NCI-H345 treated with DMSO at 0.1 percent for 48 hours (cell line): ENCODE measurements around the gene SECISBP2.
"Not testable (repeated sequence)": the region's sequence is repeated elsewhere in the genome, so short reads cannot be mapped to it uniquely, and the experiment has no call there.

Experiments used
- DNase-seq: peaks from one replicate; lab custom pipeline; 2025; ENCODE audit not compliant: unreplicated experiment; lab: John Stamatoyannopoulos, UW

Gene SECISBP2

GRCh38 chr9:89309166-89309565, 9.1 kb upstream of the SECISBP2 start:
- no peak for DNase-seq

- no peak for DNase-seq
These were observed 8.5 kb upstream of the SECISBP2 start for GRCh38 chr9:89309608-89310474.

DNA sequence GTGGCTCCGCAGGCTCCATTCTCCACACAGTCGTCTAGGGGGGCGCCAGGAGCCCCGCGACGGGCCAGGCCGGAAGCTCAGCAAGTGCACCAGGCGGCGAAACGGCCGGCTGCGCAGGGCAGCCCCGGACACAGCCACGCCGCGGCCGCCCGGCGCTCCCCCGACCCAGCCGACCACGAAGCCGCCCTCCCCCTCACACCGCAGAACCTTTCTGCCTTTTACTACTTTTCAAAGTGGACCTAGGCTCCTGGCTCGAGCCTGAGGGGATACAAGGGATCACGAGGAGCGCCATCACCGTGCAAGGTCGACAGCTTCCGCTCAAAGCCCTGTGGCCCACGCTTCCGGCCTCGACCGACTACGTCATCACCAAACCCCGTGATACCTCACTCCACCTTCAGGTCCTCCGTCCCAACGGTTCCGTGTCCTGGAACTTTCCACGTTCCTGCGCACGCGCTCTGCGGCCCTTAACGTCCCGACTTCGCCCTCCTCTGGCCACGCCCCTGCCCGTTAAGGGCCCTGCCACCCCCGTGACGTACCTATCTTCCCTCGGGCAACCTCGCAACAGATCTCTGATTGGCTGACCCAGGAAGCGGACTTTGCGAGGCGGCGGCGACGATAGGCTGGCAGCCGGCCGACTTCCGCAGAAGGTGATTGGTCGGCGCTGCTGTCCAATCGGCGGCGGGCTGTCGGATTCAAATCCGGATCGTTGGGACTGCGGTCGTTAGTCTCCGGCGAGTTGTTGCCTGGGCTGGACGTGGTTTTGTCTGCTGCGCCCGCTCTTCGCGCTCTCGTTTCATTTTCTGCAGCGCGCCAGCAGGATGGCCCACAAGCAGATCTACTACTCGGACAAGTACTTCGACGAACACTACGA, 7.6 kb upstream of the SECISBP2 start, which contains the start of gene CKS2:
Gene CKS2 (plus strand): TSS at position 721 of the 871 bp plus-strand sequence. CDS start 98 bp downstream, at position 819.
- DNase-seq = peak; percentile 97

DNA sequence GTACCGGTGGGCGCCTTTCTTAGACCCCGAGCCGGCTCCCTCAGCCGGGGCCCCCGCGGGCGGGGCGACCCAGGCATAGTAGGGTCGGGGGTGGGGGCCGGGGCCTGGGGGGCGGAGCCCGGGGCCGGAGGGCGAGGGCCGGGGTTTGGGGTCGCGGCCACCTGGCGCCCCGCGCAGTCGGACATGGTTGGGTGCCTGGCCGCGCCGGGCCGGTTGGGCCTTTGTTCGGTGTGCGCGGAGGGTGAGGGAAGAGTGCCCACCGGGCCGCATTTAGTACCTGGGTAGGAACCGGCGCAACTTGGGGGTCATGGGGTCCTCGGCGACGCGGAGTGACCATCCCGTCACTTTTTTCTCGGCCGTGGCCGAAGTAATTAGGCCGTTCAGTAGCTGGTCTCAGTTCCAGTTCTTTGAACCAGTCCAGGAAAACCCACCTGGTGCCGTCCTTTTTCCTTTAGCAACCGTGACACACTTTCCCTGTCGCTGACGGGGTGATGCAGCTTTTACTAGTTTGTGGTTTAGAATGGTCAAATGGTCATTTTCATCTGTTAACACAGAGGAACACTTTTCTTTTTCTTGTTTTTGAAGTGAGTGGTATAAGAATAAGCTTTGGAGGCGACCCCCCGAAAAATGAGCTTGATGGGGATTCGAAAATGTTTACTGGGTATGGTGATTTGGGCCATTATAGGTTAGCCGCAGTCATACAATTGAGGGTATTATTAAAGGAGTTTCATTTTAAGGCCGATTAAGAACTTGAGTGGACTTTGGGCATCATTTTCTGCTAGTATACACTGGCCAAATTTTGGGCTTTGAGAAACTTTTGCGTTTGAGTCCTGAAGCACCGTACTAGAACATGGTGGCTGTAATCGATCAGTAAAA, 6.7 kb upstream of the SECISBP2 start:
- DNase-seq = no peak

DNA sequence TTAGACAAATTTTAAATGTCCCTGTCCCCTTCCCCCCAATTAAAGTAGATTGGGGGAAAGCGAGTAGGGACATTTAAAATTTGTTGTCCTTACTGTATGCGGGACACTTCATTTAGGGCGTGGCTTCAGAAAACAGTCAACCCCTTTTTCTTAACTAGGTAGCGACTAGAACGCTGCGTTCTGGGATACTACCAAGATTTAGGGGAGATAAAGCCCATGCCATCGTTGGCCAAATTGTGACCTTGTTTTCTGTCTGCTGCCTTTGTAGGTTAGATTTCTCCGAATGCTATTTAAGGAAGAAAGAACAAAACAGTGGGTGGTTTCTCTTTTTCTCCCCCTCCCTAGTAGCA, 6.1 kb upstream of the SECISBP2 start:
- no peak for DNase-seq

- no peak for DNase-seq
These were observed 4.5 kb upstream of the SECISBP2 start for GRCh38 chr9:89313842-89314241.

GRCh38 chr9:89314955-89315354, 3.3 kb upstream of the SECISBP2 start:
- DNase-seq = no peak

DNA sequence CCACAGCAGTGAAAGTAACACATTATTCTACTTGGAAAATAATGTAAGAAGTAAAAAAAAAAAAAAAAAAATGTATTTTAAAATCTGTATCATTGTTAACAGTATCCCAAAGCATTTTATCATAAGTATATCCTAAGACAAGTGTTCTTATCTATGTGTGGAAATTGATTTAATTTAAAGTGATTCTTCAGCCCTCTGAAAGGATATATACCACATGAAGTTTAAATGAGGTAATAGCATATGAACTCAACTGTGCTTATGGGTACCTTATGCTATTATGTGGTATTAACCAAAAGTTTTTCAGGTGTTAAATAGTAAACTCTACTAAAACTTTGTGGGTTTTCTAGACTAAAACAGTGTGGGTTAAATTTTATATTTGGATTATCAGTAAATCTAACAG, 2.8 kb upstream of the SECISBP2 start:
- DNase-seq = no peak

DNA sequence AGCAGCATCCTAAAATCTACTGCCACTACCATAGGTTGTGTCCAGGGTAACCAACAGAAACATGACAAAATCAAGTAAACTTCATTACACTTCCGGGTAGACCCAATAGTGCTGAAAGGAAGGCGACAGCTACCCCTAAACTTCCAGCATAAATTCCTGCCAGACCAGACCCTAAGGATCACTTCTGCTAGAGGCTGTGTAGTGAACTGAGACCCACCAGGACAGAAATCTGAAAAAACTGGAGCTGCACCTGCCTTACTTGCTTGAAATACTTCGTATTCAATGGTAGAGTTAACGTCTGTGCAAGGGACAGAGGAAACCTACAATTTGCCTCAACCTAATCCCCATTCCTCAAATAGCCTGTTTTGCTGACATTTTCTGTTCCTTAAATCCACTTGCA, 1.0 kb upstream of the SECISBP2 start:
- DNase-seq = no peak

GRCh38 chr9:89319015-89319905, 960 bp downstream of the SECISBP2 start:
- no peak for DNase-seq

- no peak for DNase-seq
These were observed 5.1 kb downstream of the SECISBP2 start for GRCh38 chr9:89323390-89323789.

DNA sequence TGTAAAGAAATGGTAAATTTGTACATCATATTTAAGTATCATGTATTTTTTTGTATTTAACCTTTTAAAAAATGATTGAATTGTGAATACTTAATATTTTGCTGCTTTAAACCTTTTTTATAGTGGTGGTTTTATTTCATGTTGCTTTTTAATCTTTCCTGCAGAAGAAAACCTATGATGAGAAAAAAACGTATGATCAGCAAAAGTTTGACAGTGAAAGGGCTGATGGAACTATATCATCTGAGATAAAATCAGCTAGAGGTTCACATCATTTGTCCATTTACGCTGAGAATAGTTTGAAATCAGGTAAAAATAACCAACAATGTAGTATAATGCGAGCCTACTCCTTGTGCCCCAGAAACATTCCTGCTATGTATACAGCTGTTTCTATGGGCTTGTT, 7.4 kb downstream of the SECISBP2 start:
- DNase-seq = no peak

- no peak for DNase-seq
These were observed 9.8 kb downstream of the SECISBP2 start for GRCh38 chr9:89328064-89328463.

DNA sequence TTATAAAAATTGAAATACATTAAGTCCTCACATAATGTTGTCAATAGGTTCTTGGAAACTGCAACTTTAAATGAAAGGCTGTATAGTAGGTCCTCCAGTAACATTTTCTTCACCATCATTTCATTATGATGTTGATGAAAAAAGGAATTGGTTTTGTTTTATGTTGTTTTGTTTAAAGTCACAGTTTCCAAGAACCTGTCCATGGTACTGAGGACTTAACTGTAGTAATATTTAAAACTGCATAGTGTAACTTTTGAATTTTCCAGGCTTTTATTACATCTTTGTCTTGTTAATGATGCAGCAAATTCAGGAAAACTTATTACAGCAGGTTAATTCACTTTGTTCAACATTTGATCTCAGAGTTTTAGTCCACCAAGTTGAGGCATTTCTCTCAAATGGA, 11.6 kb downstream of the SECISBP2 start:
- no peak for DNase-seq

GRCh38 chr9:89330513-89330912, 12.2 kb downstream of the SECISBP2 start:
- DNase-seq = no peak

DNA sequence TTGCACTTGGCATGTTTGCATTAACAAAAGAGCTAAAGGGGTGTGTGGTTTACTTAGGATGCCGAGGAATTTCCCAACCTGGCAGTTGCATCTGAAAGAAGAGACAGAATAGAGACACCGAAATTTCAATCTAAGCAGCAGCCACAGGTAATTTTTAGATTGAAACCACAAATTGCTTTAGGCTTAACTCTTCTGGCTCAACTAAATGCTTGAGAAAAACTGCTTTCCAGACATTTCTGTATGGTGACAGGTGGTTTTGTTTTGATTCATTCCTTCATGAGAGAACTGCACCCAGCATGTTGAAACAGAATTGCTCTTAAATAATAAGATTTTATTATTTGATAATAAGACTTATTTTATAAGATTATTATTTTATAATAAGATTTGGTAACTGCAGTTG, 21.5 kb downstream of the SECISBP2 start:
- DNase-seq = no peak

- DNase-seq = no peak
These were observed 22.0 kb downstream of the SECISBP2 start for GRCh38 chr9:89340332-89340731.

GRCh38 chr9:89342213-89342612, 23.9 kb downstream of the SECISBP2 start:
- no peak for DNase-seq

- DNase-seq = no peak
These were observed 24.6 kb downstream of the SECISBP2 start for GRCh38 chr9:89342948-89343347.

DNA sequence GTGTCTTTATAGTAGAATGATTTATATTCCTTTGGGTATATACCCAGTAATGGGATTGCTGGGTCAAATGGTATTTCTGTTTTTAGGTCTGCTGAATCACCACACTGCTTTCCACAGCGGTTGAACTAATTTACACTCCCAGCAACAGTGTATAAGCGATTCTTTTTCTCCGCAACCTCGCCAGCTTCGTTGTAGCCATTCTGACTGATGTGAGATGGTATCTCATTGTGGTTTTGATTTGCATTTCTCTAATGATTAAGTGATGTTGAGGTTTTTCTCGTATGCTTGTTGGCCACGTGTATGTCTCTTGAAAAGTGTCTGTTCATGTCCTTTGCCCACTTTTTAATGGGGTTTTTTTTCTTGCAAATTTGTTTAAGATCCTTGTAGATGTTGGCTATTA, 25.5 kb downstream of the SECISBP2 start:
- DNase-seq = not testable (repeated sequence)
